ENCODE measurements around the gene EFEMP2.

EFEMP2 gene

DNA sequence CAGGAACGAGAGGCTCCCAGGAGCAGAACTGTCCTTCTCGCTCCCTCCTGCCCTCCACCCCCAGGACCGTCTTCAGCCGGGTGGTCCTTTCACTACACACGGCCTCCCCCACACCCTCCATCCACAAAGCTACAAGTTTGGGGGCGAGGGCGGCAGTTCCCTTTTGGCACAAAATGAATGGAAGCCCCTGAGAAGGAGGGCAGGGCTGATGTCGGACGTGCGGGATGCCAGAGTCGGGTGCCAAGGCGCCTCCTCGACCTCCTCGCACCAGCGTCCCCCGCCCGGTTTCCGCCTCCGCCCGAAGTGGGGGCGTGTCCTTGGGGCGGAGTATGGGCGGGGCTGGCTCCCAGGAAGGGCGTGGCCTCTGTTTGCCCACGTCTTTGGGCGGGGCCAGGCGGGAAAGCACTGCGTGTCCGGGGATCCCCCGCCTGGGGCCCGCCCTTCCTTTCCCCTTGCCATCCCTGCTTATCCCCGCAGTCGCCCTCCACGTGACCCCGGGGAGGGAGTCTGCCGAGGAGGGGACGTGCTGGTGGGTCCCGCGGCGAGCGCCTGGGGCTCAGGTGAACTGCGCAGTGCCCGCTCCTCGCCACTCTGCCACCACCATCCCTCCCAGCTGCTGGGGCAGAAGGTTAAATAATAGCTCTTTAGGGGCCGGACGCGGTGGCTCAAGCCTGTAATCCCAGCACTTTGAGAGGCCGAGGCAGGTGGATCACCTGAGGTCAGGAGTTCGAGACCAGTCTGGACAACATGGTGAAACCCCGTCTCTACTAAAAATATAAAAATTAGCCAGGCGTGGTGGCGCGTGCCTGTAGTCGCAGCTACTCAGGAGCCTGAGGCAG is 937 bp upstream of the EFEMP2 start:
- Histone ChIP-seq H3K4me3 (ENCODE audit: low read depth in 1 of 2, low read length in 2 of 2) (peak overlapping the region; percentile 69 to 83), H3K36me3 (ENCODE audit: control insufficient read depth in 1 of 2, insufficient read depth in 2 of 2, low read length in 2 of 2) (no peaks in the 10 kb centered on the region), H3K9ac (ENCODE audit: low read depth in 1 of 2, low read length in 2 of 2) (peak overlapping the region; percentile 60 to 73), H3K4me1 (ENCODE audit: control insufficient read depth in 1 of 2, insufficient read depth in 2 of 2, low read length in 2 of 2) (peaks cover 12 to 17% of the 10 kb centered on the region in 2 donors), H3K27ac (ENCODE audit: low read depth, low read length) (peak overlapping the region; percentile 56), H3K27me3 (ENCODE audit: control insufficient read depth in 1 of 2, insufficient read depth in 2 of 2, low read length in 2 of 2) (no peaks in the 10 kb centered on the region), H3K9me3 (ENCODE audit: control insufficient read depth in 1 of 2, low read length in 2 of 2) (no peaks in the 10 kb centered on the region)

DNA sequence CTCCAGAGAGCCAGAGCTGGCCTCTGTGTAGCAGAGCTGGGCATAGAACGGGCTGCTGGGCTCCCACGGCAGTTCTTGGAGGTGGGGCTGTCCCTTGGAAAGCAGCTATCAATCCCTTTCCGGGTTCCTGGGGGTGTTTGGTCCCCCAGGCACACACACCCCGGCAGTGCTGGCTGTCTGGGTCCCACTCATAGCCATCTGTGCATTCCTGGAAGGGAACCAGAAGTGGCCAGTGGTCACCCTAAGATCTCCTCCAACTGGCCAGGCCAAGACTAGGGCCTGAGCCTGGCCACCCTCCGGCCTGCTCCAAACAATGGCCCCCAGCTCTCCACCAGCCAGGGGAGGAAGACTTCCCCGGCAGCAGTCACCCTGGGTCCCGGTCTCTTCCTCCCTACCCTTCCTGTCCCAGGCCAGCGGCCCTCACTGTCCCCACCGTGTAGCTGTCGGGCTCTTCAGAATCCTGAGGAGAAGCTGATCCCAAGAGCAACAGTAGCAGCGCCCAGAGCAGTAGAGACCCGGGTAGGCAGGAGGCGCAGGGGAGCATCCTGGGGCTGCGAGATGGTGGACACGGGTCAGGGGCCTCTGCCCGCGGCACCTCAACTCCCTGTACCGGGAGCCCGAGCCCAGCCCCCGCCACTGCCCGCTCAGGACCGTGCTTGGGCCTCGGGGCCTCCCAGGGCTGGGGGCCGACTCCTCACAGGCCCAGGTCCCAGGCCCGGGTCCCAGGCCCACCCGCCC is 620 bp downstream of the EFEMP2 start:
- peaks cover 5 to 9% of the 10 kb centered on the region in 2 donors for H3K36me3 ChIP-seq (ENCODE audit: control insufficient read depth in 1 of 2, insufficient read depth in 2 of 2, low read length in 2 of 2)
- peaks cover 12 to 17% of the 10 kb centered on the region in 2 donors for H3K4me1 ChIP-seq (ENCODE audit: control insufficient read depth in 1 of 2, insufficient read depth in 2 of 2, low read length in 2 of 2)
- H3K9ac ChIP-seq (ENCODE audit: low read depth in 1 of 2, low read length in 2 of 2) = peak overlapping the region in 1 of 2 donors; percentile 48
- no peaks in the 10 kb centered on the region for H3K9me3 ChIP-seq (ENCODE audit: control insufficient read depth in 1 of 2, low read length in 2 of 2)
- no peaks in the 10 kb centered on the region for H3K27me3 ChIP-seq (ENCODE audit: control insufficient read depth in 1 of 2, insufficient read depth in 2 of 2, low read length in 2 of 2)
- peak overlapping the region; percentile 66 for H3K27ac ChIP-seq (ENCODE audit: low read depth, low read length)
- peak overlapping the region; percentile 22 to 28 for H3K4me3 ChIP-seq (ENCODE audit: low read depth in 1 of 2, low read length in 2 of 2)

DNA sequence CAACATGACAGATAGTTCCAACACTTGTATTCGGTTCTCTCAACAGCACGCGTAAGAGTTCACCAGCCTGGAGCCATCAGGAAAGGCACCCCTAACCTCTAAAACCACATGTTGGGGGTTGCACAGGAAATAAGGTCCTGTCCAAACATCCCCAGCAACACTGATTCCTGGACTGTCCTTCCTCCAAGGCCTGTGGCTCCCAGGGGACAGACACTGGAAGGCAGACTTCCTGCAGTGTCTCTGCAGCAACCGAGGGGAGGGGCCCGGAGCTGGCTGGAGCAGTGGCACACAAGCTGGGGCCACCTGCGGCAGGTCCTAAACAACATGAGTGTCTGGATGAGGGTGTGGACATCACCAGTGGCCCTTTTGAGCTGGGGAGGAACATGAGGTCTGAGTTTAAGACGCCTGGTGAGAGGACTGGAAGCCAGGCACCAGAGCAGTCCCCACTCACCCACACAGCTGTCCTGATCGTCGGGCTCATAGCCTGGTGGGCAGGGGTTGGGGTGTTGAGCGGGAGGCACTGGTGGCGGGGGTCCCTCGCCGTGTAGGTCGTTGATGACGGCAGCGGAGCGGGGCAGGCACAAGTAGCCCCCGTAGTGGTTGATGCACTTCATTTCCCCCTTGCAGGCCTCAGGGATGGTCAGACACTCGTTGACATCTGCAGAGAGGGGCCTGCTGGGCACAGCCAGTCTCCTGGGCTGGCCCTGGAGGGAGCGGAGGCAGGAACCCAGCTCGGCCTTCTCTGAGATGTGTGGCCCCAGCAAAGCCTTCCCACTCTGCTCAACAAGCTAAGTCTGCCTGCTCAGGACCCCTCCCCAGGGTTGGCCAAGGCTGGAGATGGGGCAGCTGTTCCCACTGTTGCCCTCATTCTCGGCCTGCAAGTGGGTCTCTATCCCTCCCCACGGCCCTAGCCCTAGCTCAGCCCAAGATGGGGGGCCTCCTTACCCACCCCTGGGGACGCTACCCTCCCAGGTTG is 1.6 kb downstream of the EFEMP2 start:
- H3K36me3 ChIP-seq (ENCODE audit: control insufficient read depth in 1 of 2, insufficient read depth in 2 of 2, low read length in 2 of 2) = peaks cover 10 to 18% of the 10 kb centered on the region in 2 donors
- no peak overlapping the region for H3K4me3 ChIP-seq (ENCODE audit: low read depth in 1 of 2, low read length in 2 of 2)
- peak overlapping the region in 1 of 2 donors; percentile 48 for H3K9ac ChIP-seq (ENCODE audit: low read depth in 1 of 2, low read length in 2 of 2)
- H3K27ac ChIP-seq (ENCODE audit: low read depth, low read length) = no peak overlapping the region
- H3K27me3 ChIP-seq (ENCODE audit: control insufficient read depth in 1 of 2, insufficient read depth in 2 of 2, low read length in 2 of 2) = no peaks in the 10 kb centered on the region
- no peaks in the 10 kb centered on the region for H3K9me3 ChIP-seq (ENCODE audit: control insufficient read depth in 1 of 2, low read length in 2 of 2)
- peaks cover 12 to 17% of the 10 kb centered on the region in 2 donors for H3K4me1 ChIP-seq (ENCODE audit: control insufficient read depth in 1 of 2, insufficient read depth in 2 of 2, low read length in 2 of 2)

DNA sequence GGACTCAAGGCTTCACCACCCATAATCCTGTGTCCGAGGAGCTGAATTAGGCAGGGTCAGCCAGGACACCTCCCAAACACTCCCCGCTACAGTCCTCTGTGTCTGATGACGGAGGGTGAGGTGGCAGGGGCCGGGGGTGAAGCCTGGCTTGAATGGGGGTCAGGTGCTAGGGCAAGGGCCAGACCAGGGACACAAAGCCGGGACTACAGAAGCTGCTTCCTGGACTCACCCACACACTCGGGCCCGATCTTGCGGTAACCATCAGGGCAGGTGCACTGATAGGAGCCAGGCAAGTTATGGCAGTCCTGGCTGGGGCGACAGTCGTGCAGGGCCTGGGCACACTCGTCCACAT is 2.3 kb downstream of the EFEMP2 start:
- Histone ChIP-seq H3K4me3 (ENCODE audit: low read depth in 1 of 2, low read length in 2 of 2) (no peak overlapping the region), H3K36me3 (ENCODE audit: control insufficient read depth in 1 of 2, insufficient read depth in 2 of 2, low read length in 2 of 2) (peaks cover 17 to 25% of the 10 kb centered on the region in 2 donors)

DNA sequence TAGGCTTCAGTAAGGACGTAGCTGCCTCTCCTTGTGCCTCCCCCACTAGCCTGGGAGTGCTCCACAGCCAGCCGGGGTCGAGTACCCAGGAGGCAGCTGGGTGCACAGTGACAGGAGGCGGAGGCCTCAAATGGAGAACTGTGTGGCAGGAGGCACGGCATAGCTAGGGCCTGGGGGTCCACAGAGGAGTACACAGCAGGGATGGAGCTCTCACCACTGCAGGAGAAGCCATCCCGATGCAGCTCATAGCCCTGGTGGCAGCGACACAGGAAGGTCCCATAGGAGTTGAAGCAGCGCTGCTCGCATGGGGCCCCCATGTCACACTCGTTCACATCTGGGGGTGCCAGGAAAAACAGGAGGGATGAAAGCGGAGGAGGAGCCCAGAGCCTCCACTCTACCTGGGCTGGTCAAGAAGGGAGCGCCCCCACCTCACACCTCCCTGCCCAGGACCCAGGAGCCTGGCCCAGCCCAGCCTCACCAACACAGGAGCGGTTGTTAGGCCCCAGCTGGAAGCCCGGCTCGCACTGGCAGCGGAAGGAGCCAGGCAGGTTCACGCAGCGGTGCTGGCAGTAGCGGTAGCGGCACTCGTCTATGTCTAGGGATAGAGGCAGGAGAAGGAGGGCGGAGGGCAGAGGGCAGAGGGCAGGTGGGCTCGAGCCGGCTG is 2.8 kb downstream of the EFEMP2 start:
- H3K27ac ChIP-seq (ENCODE audit: low read depth, low read length) = no peak overlapping the region
- H3K4me1 ChIP-seq (ENCODE audit: control insufficient read depth in 1 of 2, insufficient read depth in 2 of 2, low read length in 2 of 2) = peaks cover 12 to 17% of the 10 kb centered on the region in 2 donors

More for the DNA sequence above, 2.3 kb downstream of the EFEMP2 start:
- Histone ChIP-seq H3K9me3 (ENCODE audit: control insufficient read depth in 1 of 2, low read length in 2 of 2) (no peaks in the 10 kb centered on the region), H3K4me1 (ENCODE audit: control insufficient read depth in 1 of 2, insufficient read depth in 2 of 2, low read length in 2 of 2) (peaks cover 12 to 17% of the 10 kb centered on the region in 2 donors), H3K27me3 (ENCODE audit: control insufficient read depth in 1 of 2, insufficient read depth in 2 of 2, low read length in 2 of 2) (no peaks in the 10 kb centered on the region), H3K9ac (ENCODE audit: low read depth in 1 of 2, low read length in 2 of 2) (no peak overlapping the region), H3K27ac (ENCODE audit: low read depth, low read length) (no peak overlapping the region)

DNA sequence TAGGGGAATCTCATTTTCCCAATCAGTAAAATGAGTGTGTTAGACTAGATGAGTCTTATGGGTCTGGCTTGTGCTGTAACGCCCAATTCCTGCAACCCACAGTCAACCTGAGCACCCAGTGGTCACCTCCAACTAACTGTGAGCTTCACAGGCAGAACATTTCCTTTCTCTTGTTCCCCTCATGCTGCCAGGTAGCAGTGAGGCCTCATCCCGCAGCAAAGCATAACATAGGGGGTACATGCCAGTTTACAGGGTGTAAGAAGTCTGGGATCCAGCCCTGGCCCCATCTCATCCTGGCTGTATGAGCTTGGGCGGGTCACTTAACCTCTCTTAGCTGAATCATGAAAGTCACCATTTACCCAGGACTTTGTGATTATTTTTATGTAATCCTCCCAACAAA is 3.7 kb downstream of the EFEMP2 start:
- Histone ChIP-seq H3K36me3 (ENCODE audit: control insufficient read depth in 1 of 2, insufficient read depth in 2 of 2, low read length in 2 of 2) (peaks cover 31 to 39% of the 10 kb centered on the region in 2 donors), H3K27ac (ENCODE audit: low read depth, low read length) (no peak overlapping the region), H3K27me3 (ENCODE audit: control insufficient read depth in 1 of 2, insufficient read depth in 2 of 2, low read length in 2 of 2) (no peaks in the 10 kb centered on the region), H3K4me3 (ENCODE audit: low read depth in 1 of 2, low read length in 2 of 2) (no peak overlapping the region), H3K4me1 (ENCODE audit: control insufficient read depth in 1 of 2, insufficient read depth in 2 of 2, low read length in 2 of 2) (peaks cover 12 to 17% of the 10 kb centered on the region in 2 donors), H3K9ac (ENCODE audit: low read depth in 1 of 2, low read length in 2 of 2) (no peak overlapping the region), H3K9me3 (ENCODE audit: control insufficient read depth in 1 of 2, low read length in 2 of 2) (no peaks in the 10 kb centered on the region)

More for the DNA sequence above, 2.8 kb downstream of the EFEMP2 start:
- H3K9ac ChIP-seq (ENCODE audit: low read depth in 1 of 2, low read length in 2 of 2) = no peak overlapping the region
- H3K4me3 ChIP-seq (ENCODE audit: low read depth in 1 of 2, low read length in 2 of 2) = no peak overlapping the region
- peaks cover 22 to 30% of the 10 kb centered on the region in 2 donors for H3K36me3 ChIP-seq (ENCODE audit: control insufficient read depth in 1 of 2, insufficient read depth in 2 of 2, low read length in 2 of 2)
- no peaks in the 10 kb centered on the region for H3K9me3 ChIP-seq (ENCODE audit: control insufficient read depth in 1 of 2, low read length in 2 of 2)
- H3K27me3 ChIP-seq (ENCODE audit: control insufficient read depth in 1 of 2, insufficient read depth in 2 of 2, low read length in 2 of 2) = no peaks in the 10 kb centered on the region

DNA sequence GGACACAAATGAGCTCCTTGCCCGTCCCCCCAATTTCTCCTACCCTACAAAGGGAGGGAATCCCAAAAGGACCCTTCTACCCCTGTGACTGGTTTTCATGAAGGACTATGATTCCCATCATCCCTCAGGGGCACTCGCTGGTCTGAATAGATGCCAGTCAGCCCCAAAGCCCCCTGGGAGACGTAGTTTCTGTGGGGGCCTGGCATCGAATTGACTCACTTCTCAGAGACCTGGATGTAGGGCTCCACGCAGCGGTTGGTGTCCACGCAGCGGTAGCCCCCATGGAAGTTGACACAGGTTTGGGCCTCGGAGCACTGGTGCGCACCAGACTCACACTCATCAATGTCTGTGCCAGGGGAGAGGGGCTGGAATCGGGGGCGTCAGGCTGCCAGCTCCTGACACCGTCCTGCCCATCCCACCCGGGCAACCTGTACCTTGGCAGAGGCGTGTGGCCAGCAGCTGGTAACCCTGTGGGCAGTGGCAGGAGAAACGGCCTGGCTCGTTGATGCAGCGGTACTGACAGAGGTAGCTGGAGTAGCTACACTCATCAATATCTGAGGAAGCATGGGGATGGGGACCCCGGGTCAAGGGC is 4.4 kb downstream of the EFEMP2 start:
- H3K4me3 ChIP-seq (ENCODE audit: low read depth in 1 of 2, low read length in 2 of 2) = no peak overlapping the region
- H3K4me1 ChIP-seq (ENCODE audit: control insufficient read depth in 1 of 2, insufficient read depth in 2 of 2, low read length in 2 of 2) = peaks cover 9 to 17% of the 10 kb centered on the region in 2 donors
- H3K27ac ChIP-seq (ENCODE audit: low read depth, low read length) = no peak overlapping the region
- no peaks in the 10 kb centered on the region for H3K27me3 ChIP-seq (ENCODE audit: control insufficient read depth in 1 of 2, insufficient read depth in 2 of 2, low read length in 2 of 2)
- H3K9ac ChIP-seq (ENCODE audit: low read depth in 1 of 2, low read length in 2 of 2) = no peak overlapping the region
- H3K9me3 ChIP-seq (ENCODE audit: control insufficient read depth in 1 of 2, low read length in 2 of 2) = no peaks in the 10 kb centered on the region
- H3K36me3 ChIP-seq (ENCODE audit: control insufficient read depth in 1 of 2, insufficient read depth in 2 of 2, low read length in 2 of 2) = peaks cover 38 to 46% of the 10 kb centered on the region in 2 donors

DNA sequence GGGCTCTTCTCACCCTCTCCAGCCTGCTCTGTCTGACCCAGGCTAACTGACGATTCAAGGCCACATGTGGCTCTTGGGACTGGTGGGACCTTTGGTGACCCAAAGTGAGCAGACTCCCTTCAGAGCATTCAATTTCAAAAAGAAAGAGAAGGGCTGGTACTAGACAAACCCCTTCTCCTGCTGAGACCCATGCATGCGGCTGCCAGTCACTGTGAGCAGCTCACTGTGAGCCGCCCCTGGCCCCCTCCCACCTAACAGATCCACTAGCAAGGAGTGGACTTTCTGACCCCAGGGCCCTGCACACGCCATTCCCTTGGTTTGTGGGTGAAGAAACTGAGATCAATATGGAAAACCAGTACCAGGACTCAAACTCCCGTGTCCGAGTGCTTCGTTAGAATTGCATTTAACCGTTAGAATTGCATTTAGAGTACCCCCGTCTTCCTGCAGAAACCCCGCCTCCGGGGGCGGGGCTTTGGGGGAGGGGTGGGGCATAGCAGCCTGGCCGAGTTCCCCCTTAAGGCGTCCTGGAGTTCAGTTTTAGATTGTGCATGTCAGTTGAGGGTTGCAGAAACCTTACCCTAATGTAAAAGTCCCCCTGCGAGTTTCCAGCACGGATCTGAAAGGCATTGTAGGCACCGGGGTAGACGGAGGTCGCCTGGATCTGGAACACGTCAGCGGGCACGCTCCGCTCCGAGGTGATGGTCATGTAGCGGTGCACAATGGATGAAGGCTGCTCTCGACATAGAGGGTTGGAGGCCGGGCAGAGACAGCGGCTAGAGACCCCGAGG is 5.1 kb downstream of the EFEMP2 start:
- no peaks in the 10 kb centered on the region for H3K27me3 ChIP-seq (ENCODE audit: control insufficient read depth in 1 of 2, insufficient read depth in 2 of 2, low read length in 2 of 2)
- H3K27ac ChIP-seq (ENCODE audit: low read depth, low read length) = no peak overlapping the region
- peaks cover 5 to 17% of the 10 kb centered on the region in 2 donors for H3K4me1 ChIP-seq (ENCODE audit: control insufficient read depth in 1 of 2, insufficient read depth in 2 of 2, low read length in 2 of 2)
- H3K4me3 ChIP-seq (ENCODE audit: low read depth in 1 of 2, low read length in 2 of 2) = no peak overlapping the region
- H3K9ac ChIP-seq (ENCODE audit: low read depth in 1 of 2, low read length in 2 of 2) = no peak overlapping the region
- peaks cover 39 to 53% of the 10 kb centered on the region in 2 donors for H3K36me3 ChIP-seq (ENCODE audit: control insufficient read depth in 1 of 2, insufficient read depth in 2 of 2, low read length in 2 of 2)
- H3K9me3 ChIP-seq (ENCODE audit: control insufficient read depth in 1 of 2, low read length in 2 of 2) = no peaks in the 10 kb centered on the region
